Fibroblast of lung (primary cell): Measurements from ENCODE around the gene MYO3B. TPM values are rescaled to one million over a fixed set of nuclear protein-coding genes. Genes with fewer than 3 reads are reported as not detected.

Experiments
- DNase-seq, 2 donors: peaks; one replicate each; pipeline versions ENCODE4 v3.0.0 to v3.0.0-alpha.2; 2010; ENCODE audit warnings: low read depth in 2 of 2
- H2AFZ ChIP-seq: 2 replicates; pipeline ENCODE4 v1.5.1; 2012; ENCODE audit warnings: low read length, control low read depth, inconsistent platforms
- H3K27ac ChIP-seq: 2 replicates; pipeline ENCODE4 v1.5.1; 2011; ENCODE audit warnings: low read length, control low read depth; ENCODE audit not compliant: insufficient read depth
- H3K27me3 ChIP-seq: 2 replicates; pipeline ENCODE4 v1.5.1; 2011; ENCODE audit warnings: mild to moderate bottlenecking, low read length; ENCODE audit not compliant: control insufficient read depth, insufficient read depth
- H3K36me3 ChIP-seq: 2 replicates; pipeline ENCODE4 v1.5.1; 2011; ENCODE audit warnings: low read length; ENCODE audit not compliant: control insufficient read depth, insufficient read depth
- H3K4me1 ChIP-seq: 2 replicates; pipeline ENCODE4 v1.5.1; 2011; ENCODE audit warnings: low read length; ENCODE audit not compliant: control insufficient read depth, insufficient read depth; ENCODE audit errors: extremely low read depth
- H3K4me2 ChIP-seq: 2 replicates; pipeline ENCODE4 v1.5.1; 2011; ENCODE audit warnings: low read length, control low read depth; ENCODE audit not compliant: insufficient read depth; ENCODE audit errors: extremely low read depth
- H3K4me3 ChIP-seq, 4 experiments: fragments of 200-600 bp in 1 of 4; sonication (generic) in 1 of 4; replicated peaks in 1 of 4; 2 replicates each; pipeline ENCODE4 v1.5.1; 2011 to 2016; ENCODE audit warnings: low read length in 4 of 4, low read depth in 3 of 4, mild to moderate bottlenecking in 3 of 4, control low read depth in 2 of 4, inconsistent platforms in 1 of 4, mixed read lengths in 1 of 4; ENCODE audit not compliant: insufficient read depth in 1 of 4; ENCODE audit errors: control extremely low read depth in 1 of 4
- H3K79me2 ChIP-seq: 2 replicates; pipeline ENCODE4 v1.5.1; 2012; ENCODE audit warnings: mild to moderate bottlenecking, low read length, inconsistent platforms; ENCODE audit not compliant: control insufficient read depth, insufficient read depth
- H3K9ac ChIP-seq: 2 replicates; pipeline ENCODE4 v1.5.1; 2011; ENCODE audit warnings: mild to moderate bottlenecking, low read length, control low read depth; ENCODE audit not compliant: insufficient read depth
- H3K9me3 ChIP-seq: 2 replicates; pipeline ENCODE4 v1.5.1; 2012; ENCODE audit warnings: low read depth, low read length; ENCODE audit not compliant: control insufficient read depth, insufficient read depth
- H4K20me1 ChIP-seq: 2 replicates; pipeline ENCODE4 v1.5.1; 2011; ENCODE audit warnings: low read length; ENCODE audit not compliant: control insufficient read depth, insufficient read depth; ENCODE audit errors: extremely low read depth
- CTCF ChIP-seq, 2 donors: IDR thresholded peaks in 1 of 2; conservative IDR thresholded peaks in 1 of 2; 1 replicate in 1 of 2; 2 replicates in 1 of 2; pipeline ENCODE4 v1.5.1; 2011 to 2012; ENCODE audit warnings: low read length in 2 of 2, control low read depth in 1 of 2, inconsistent platforms in 1 of 2, low read depth in 1 of 2, mild to moderate bottlenecking in 1 of 2
- EZH2 ChIP-seq: IDR thresholded peaks from 2 replicates; pipeline ENCODE4 v1.5.1; 2012; ENCODE audit warnings: low read length, control low read depth, mild to moderate bottlenecking; ENCODE audit errors: missing control alignments
- polyA plus RNA-seq, 2 donors: library from polyadenylated mRNA; depleted of rRNA in 1 of 2; stranded (reverse) in 1 of 2; unstranded in 1 of 2; fragments of >200 nt; gene quantifications; 2 replicates each; pipeline ENCODE4 v1.2.1, GENCODE V29; 2011 to 2012; ENCODE audit warnings: missing spikeins in 1 of 2
- total RNA-seq: library from RNA; depleted of rRNA; stranded (reverse); fragments of >200 nt; gene quantifications from 2 replicates; pipeline ENCODE4 v1.2.1, GENCODE V29; 2014

Gene MYO3B
- total and polyA plus RNA-seq, 2 donors (not counting 1 experiment from before 2014, with no cell fraction given) = 0.06 to 0.50 TPM

- no peak overlapping the region for H3K9ac ChIP-seq
- H3K4me3 ChIP-seq = no peak overlapping the region
- peaks cover 4% of the 10 kb centered on the region for H3K27me3 ChIP-seq
- H2AFZ ChIP-seq = no peak overlapping the region
- no peak overlapping the region for H3K4me2 ChIP-seq
- no peak for TF ChIP-seq EZH2
- TF ChIP-seq CTCF (conservative IDR thresholded peaks at IDR 0.05 in 1 of 2, IDR thresholded peaks at IDR 0.05 in 1 of 2; ENCODE audit: low read depth in 1 of 2, low read length in 2 of 2) = no peak
- H4K20me1 ChIP-seq = no peaks in the 10 kb centered on the region
- H3K36me3 ChIP-seq = no peaks in the 10 kb centered on the region
- DNase-seq = no peak
- no peak overlapping the region for H3K27ac ChIP-seq
- no peaks in the 10 kb centered on the region for H3K9me3 ChIP-seq
- H3K79me2 ChIP-seq = no peaks in the 10 kb centered on the region
- H3K4me1 ChIP-seq = peaks cover 2% of the 10 kb centered on the region
These were observed 355.2 kb downstream of the MYO3B start for GRCh38 chr2:170533156-170533555.

GRCh38 chr2:170535552-170535951 is 357.6 kb downstream of the MYO3B start:
- H3K36me3 ChIP-seq = no peaks in the 10 kb centered on the region
- no peak overlapping the region for H3K27ac ChIP-seq
- no peak for TF ChIP-seq CTCF (conservative IDR thresholded peaks at IDR 0.05 in 1 of 2, IDR thresholded peaks at IDR 0.05 in 1 of 2; ENCODE audit: low read depth in 1 of 2, low read length in 2 of 2)
- no peak for TF ChIP-seq EZH2
- no peaks in the 10 kb centered on the region for H3K9me3 ChIP-seq
- no peak overlapping the region for H3K4me3 ChIP-seq
- no peak overlapping the region for H3K4me2 ChIP-seq
- no peaks in the 10 kb centered on the region for H3K79me2 ChIP-seq
- H3K9ac ChIP-seq = no peak overlapping the region
- H3K4me1 ChIP-seq = no peaks in the 10 kb centered on the region
- no peak for DNase-seq
- no peaks in the 10 kb centered on the region for H4K20me1 ChIP-seq
- H2AFZ ChIP-seq = no peak overlapping the region
- peaks cover 4% of the 10 kb centered on the region for H3K27me3 ChIP-seq

DNA sequence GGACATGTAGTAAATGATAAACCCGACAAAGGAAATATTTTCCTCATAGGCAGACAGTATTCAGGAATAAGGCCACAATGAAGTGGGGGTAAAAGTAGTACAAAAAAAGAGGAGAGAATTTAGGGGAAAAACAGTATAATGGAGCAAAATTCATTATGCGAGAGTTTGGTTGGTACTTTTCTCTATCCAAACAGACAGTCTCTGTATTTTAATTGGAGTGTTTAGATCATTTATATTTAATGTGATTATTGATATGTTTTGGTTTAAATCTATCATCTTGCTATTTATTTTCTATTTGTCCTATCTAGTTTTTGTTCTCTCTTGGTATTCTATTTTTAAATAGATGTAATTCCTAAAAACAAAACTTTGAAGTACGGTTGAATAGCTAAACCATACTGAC is 366.9 kb downstream of the MYO3B start:
- no peaks in the 10 kb centered on the region for H3K79me2 ChIP-seq
- H3K4me2 ChIP-seq = no peak overlapping the region
- no peak for DNase-seq
- H3K9me3 ChIP-seq = no peaks in the 10 kb centered on the region
- no peak overlapping the region for H2AFZ ChIP-seq
- H3K27ac ChIP-seq = no peak overlapping the region
- no peak overlapping the region for H3K4me3 ChIP-seq
- TF ChIP-seq CTCF (conservative IDR thresholded peaks at IDR 0.05 in 1 of 2, IDR thresholded peaks at IDR 0.05 in 1 of 2; ENCODE audit: low read depth in 1 of 2, low read length in 2 of 2) = no peak
- no peak for TF ChIP-seq EZH2
- no peaks in the 10 kb centered on the region for H4K20me1 ChIP-seq
- no peaks in the 10 kb centered on the region for H3K27me3 ChIP-seq
- H3K36me3 ChIP-seq = no peaks in the 10 kb centered on the region
- H3K9ac ChIP-seq = no peak overlapping the region
- H3K4me1 ChIP-seq = no peaks in the 10 kb centered on the region
